Suppressor macrophage (primary cell): ENCODE data around the gene HIGD1C.
"Not testable (repeated sequence)": the region's sequence is repeated elsewhere in the genome, so short reads cannot be mapped to it uniquely, and the experiment has no call there.

Experiments used
- DNase-seq, 4 experiments: peaks; one replicate each; pipeline ENCODE4 v3.0.0-alpha.2; 2020 to 2022
- total RNA-seq, 17 experiments: gene quantifications; one replicate each; lab custom pipeline; 2026; ENCODE audit warnings: mixed read lengths in 6 of 17, inconsistent platforms in 3 of 17; lab: John Stamatoyannopoulos, UW

HIGD1C gene
- total RNA-seq, result 0 to 0.22 (median 0) reads per million in 17 experiments

DNA sequence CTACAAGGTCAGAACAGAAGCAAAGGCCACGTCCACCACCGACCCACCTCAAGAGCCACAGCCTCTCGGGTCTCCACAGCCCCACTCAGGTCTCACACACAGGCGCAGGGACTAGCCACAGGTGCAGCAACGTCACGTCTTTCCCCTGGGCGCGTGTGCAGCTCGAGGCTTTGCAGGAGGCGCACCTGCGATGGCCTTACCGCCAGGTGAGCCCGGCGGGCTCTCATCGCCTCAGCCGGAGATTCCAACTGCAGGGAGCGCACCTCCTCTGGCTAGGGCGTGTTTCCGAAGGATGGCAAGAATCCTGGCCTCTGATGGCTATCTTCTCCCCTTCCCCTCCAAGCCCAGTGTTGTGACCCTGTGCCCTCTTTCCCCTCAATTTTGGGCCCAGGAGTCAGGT, at the start of gene HIGD1C:
Gene HIGD1C (plus strand): TSS at position 35 of the 400 bp plus-strand sequence. CDS start 1,455 bp downstream, outside the sequence.
- no peak for DNase-seq

GRCh38 chr12:50908479-50908878, 43.9 kb upstream of the HIGD1C start:
- not testable (repeated sequence) for DNase-seq

DNA sequence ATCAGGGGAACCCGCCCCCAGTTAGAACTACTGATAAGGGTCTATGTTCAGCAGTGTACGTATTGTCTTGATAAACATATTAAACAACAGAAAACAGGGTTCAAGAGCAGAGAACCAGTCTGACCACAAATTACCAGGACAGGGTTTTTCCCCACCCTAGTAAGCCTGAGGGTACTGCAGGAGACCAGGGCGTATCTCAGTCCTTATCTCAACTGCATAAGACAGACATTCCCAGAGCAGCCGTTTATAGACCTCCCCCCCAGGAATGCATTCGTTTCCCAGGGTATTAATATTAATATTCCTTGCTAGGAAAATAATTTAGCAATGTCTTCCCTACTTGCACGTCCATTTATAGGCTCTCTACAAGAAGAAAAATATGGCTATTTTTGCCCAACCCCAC, 40.0 kb upstream of the HIGD1C start:
- not testable (repeated sequence) for DNase-seq

DNA sequence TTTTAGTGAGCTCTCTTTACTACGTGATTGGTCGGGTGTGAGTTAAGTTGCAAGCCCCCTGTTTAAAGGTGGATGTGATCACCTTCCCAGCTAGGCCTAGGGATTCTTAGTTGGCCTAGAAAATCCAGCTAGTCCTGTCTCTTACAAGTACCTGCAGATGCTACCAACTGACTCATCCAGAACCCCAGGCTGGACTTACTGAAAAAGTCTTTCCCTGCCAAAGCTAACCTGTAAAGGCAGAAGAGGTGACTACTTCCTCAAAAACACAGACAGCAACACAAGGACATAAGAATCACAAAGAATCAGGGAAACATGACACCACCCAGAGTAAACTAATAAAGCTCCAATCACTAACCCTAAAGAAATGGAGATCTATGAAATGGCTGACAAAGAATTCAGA, 39.1 kb upstream of the HIGD1C start:
- no peak for DNase-seq

GRCh38 chr12:50914872-50915484, 37.4 kb upstream of the HIGD1C start:
- no peak for DNase-seq

DNA sequence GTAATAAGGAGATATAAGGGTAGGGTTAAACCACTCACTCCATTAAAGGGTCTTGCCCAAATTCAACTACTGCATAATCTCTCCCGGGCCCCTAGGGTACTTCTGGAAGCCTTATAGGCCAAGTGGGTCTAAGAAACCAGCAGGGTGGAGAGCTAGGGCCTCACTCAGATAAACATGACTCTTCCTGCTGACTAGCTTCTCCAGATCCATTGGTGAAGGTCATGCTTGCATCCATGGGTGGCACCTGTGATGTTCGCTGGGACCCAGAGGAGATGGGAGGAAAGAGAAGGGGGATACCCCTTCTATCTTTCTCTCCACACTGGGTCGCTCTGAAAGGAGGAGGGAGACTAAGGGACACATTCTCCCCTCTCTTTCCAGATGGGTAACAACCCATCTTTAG, 36.1 kb upstream of the HIGD1C start:
- DNase-seq, result no peak

DNA sequence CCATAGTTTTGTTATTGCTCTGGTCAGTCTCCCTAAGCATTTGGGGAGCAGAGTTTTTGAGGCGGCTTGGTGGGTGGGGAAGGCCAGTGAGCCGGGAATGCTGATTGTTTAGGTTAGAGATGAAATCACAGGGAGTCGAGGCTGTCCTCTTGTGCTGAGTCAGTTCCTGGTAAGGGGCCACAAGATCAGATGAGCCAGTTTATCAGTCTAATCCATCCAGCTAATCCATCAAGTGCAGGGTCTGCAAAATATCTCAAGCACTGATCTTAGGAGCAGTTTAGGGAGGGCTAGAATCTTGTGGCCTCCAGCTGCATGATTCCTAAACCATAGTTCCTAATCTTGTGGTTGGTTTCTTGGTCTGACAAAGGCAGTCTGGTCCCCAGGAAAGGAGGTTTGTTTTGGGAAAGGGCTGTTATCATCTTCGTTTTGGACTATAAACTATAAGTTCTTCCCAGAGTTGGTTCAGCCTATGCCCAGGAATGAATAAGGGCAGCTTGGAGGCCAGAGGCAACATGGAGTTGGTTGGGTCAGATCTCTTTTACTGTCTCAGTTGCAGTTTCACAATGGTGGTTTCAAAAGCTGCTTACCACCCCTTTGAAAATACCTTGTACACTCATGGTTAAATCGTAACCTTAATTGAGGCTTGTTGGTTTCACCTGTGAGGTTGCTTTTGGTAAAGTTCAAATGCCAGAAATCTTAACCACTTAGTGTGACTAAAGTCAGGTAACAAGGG, 33.6 kb upstream of the HIGD1C start:
- DNase-seq, result no peak

DNA sequence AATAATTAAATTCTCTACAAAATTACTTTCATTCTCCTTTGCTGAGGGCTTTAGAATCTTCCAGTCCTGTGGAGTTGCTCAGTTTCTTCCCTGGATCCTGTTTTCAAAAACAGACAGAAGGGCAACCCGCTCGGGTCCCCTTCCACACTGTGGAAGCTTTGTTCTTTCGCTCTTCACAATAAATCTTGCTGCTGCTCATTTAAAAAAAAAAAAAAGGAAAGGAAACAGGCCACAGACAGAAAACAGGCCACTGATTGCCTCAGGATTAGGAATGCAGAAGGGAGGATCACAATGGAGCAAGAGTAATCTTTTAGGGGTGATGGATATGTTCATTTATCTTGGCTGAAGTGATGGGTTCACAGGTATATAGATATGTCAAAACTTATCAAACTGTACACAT, 29.5 kb upstream of the HIGD1C start:
- DNase-seq, result peak in 3 of 4 experiments; percentile 32 to 38 (median 37)

- peak; percentile 15 to 70 (median 50) for DNase-seq
These were observed 28.8 kb upstream of the HIGD1C start for GRCh38 chr12:50923361-50924130.

DNA sequence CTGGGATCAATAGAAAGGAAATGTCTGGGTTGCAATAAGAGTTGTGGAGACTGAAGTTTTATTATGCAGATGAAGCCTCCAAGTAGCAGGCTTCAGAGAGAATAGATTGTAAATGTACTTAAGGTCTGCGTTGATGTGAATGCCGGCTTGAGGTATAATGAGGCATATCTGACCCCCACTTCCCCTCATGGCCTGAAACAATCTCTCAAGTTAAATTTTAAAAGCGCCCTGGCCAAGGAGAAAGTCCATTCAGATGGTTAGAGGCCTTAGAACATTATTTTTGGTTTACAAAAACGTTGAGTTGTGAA, 28.3 kb upstream of the HIGD1C start:
- no peak for DNase-seq

DNA sequence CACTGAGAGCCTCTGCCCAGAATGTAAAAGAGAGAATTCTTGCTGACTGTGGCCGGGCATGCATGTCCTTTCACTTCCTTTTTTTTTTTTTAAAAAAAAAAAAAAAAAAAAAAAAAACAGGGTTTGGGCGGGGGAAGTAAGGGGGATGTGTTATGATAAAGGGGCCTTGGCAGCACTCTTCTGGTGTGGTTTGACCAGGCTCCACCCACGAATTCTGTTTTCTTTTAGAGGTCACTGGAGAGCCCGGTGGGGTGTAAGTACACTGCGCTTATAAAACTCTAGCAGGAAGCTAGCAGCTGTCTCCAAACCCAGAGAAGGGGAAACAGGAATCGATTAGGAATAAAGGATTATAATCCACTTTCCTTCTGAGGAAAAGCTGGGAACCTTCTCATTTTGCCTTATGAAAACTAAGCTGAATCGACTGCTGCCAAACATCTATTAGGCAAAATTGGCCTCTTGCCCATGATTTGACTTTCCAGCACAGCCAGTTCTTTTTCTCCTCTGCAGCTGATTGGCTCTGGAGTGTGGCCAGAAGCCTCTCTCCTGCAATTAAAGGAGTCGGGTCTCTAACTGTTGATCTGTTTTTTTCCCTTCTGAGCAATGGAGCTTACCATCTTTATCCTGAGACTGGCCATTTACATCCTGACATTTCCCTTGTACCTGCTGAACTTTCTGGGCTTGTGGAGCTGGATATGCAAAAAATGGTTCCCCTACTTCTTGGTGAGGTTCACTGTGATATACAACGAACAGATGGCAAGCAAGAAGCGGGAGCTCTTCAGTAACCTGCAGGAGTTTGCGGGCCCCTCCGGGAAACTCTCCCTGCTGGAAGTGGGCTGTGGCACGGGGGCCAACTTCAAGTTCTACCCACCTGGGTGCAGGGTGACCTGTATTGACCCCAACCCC, 27.7 kb upstream of the HIGD1C start:
- DNase-seq, result peak; percentile 83 to 94 (median 90)

GRCh38 chr12:50925342-50925651, 27.0 kb upstream of the HIGD1C start:
- peak in 1 of 4 experiments; percentile 7 for DNase-seq

- DNase-seq, result no peak
These were observed 26.4 kb upstream of the HIGD1C start for GRCh38 chr12:50925920-50926319.

GRCh38 chr12:50926415-50926814, 25.9 kb upstream of the HIGD1C start:
- no peak for DNase-seq

- DNase-seq, result peak in 1 of 4 experiments; percentile 9
These were observed 25.4 kb upstream of the HIGD1C start for GRCh38 chr12:50926932-50927331.

GRCh38 chr12:50927356-50927755, 25.0 kb upstream of the HIGD1C start:
- DNase-seq, result no peak

- no peak for DNase-seq
These were observed 24.5 kb upstream of the HIGD1C start for GRCh38 chr12:50927766-50928224.

DNA sequence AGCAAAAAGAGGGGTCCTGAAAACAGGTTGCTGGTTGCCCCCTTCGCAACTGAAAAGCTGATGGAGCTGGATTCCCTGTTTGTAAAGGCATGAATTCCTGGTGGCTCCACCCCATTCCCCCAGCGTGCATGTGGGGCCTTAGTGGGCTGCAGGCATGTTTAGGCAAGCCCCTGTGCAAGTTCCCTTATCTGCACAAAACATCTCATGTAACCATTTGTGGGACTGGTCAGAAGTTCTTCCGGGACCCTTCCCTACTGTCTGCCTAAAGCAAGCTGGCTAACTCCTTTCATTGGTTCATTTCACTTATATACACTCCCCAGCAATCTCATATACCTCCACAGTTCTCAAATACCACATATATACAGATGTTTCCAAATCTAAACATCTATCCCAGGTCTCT, 24.0 kb upstream of the HIGD1C start:
- peak in 2 of 4 experiments; percentile 20 to 26 for DNase-seq

GRCh38 chr12:50929831-50930230, 22.5 kb upstream of the HIGD1C start:
- no peak for DNase-seq

- not testable (repeated sequence) for DNase-seq
These were observed 21.9 kb upstream of the HIGD1C start for GRCh38 chr12:50930477-50930876.

- DNase-seq, result no peak
These were observed 19.5 kb upstream of the HIGD1C start for GRCh38 chr12:50932787-50933280.

DNA sequence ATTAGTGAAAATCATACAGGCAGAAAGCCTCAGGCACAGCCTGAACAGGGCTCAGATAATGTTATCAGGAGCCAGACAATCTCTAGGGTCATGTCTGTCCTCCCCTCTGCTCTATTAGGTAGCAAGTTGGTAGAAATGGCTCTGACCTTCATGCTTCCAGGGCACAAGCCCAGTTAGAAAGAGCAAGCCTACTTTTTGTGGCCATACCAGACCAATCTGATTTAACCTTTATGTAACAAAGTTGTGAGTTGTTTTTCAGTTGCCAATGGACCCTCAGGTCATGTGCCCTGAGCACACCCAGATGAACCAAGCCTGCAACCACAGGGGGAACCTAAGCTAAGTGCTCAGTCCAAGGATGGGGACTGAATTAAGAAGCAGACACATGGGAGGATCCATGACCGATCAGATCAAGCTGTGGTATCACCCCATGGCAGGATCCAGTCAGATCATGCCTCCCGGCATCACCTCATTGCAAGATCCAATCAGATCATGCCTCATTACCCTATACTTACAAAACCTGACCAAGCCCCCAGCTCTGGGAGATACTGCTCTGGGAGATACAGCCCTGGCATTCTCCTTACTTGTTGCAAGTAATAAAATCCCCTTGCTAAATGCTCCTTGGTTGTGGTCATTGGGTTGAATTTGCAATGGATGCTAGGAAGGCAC, 18.8 kb upstream of the HIGD1C start:
- peak in 2 of 4 experiments; percentile 15 to 38 for DNase-seq
